Right lobe of liver (tissue), 6 donors: ENCODE measurements around the gene GIMD1. TPM values are rescaled to one million over a fixed set of nuclear protein-coding genes. Genes with fewer than 3 reads are reported as not detected.
"Not testable (repeated sequence)": the region's sequence is repeated elsewhere in the genome, so short reads cannot be mapped to it uniquely, and the experiment has no call there.

Experiments used
- ATAC-seq, 4 donors: fragments of 200-7000 bp; cut with Tn5 transposase; one replicate each; pipeline ENCODE4 v1.9.1; 2020; ENCODE audit warnings: mild to moderate bottlenecking in 4 of 4, moderate library complexity in 4 of 4
- DNase-seq, 3 donors: peaks; one replicate each; pipeline ENCODE4 v3.0.0-alpha.2; 2020
- H3K27ac ChIP-seq, 3 donors: fragments of 200-600 bp; one replicate each; pipeline ENCODE4 v1.8.0; 2022
- H3K27me3 ChIP-seq, 2 donors: fragments of 200-600 bp; one replicate each; pipeline ENCODE4 v1.8.0; 2022
- H3K36me3 ChIP-seq, 4 donors: fragments of 200-600 bp; sonication (generic) in 1 of 4; one replicate each; pipeline versions ENCODE4 v1.5.1 to v1.8.0; 2017 to 2022; ENCODE audit warnings: control low read depth in 1 of 4
- H3K4me1 ChIP-seq, 4 donors: fragments of 200-600 bp; sonication (generic) in 1 of 4; one replicate each; pipeline versions ENCODE4 v1.5.1 to v1.8.0; 2017 to 2022; ENCODE audit warnings: control low read depth in 1 of 4
- H3K4me3 ChIP-seq, 3 donors: fragments of 200-600 bp; one replicate each; pipeline ENCODE4 v1.8.0; 2022
- H3K9me3 ChIP-seq, 4 donors: fragments of 200-600 bp; sonication (generic) in 1 of 4; one replicate each; pipeline versions ENCODE4 v1.5.1 to v1.8.0; 2017 to 2022; ENCODE audit warnings: control low read depth in 1 of 4
- CTCF ChIP-seq, 4 donors: fragments of 200-600 bp in 3 of 4; fragments of 450-650 bp in 1 of 4; IDR thresholded peaks; one replicate each; pipeline versions ENCODE4 v1.5.1 to v1.8.0; 2016 to 2022; ENCODE audit warnings: antibody characterized with exemption in 4 of 4, mild to moderate bottlenecking in 2 of 4
- POLR2A ChIP-seq: fragments of 450-650 bp; IDR thresholded peaks from one replicate; pipeline ENCODE4 v1.6.1; 2017; ENCODE audit warnings: antibody characterized with exemption, mild to moderate bottlenecking
- WGBS: methylation state at CpG from one replicate; pipeline ENCODE4 v1.1.6; 2018; ENCODE audit warnings: low coverage, low lambda C conversion rate; ENCODE audit not compliant: insufficient coverage; ENCODE audit errors: missing lambda C conversion rate; 5-methylcytosine and 5-hydroxymethylcytosine counted together
- intact Hi-C, 2 donors: fragments of 100-400 bp; cut with DNase I; formaldehyde crosslinking; loops; one replicate each; pipeline versions ENCODE4 v1.11.2 to v1.14.1; 2022
- long read RNA-seq: library from polyadenylated mRNA; unstranded; transcript quantifications from one replicate; pipeline ENCODE4 v2.0.0, GENCODE V29; 2019
- total RNA-seq, 6 experiments: library from RNA; depleted of rRNA in 2 of 6; stranded (reverse); fragments of >200 nt in 2 of 6; fragmentation: NEBNext Ultra II Directional in 3 of 6; extraction: Animal tissue kit (Norgen Biotek cat#: 25700) in 3 of 6; gene quantifications; one replicate each; pipeline versions ENCODE4 v1.1.0 to v1.2.4, GENCODE V29; 2016 to 2023
- donor health status: DM: no; HTN: yes; CAD: no.
- donor health status: DM: no; HTN: no; CAD: no.
- donor health status: DM: no; HTN: no; CAD: no.
- donor health status: DM: no; HTN: yes; CAD: no.
- donor health status: DM: no; HTN: yes; CAD: no.

The GIMD1 gene
- total RNA-seq: not detected
- long read RNA-seq: 0 reads

GRCh38 chr4:106368678-106369077 lies at the start of gene GIMD1:
TSS of gene GIMD1 (minus strand) at chr4:106368778. CDS start at chr4:106367435, 1,343 bp downstream.
- WGBS: 62% methylated on average over 5 of the region's 5 CpGs
- intact Hi-C loops: no loop called here
- Histone ChIP-seq H3K27me3 (peaks cover 0 to 2% of the 10 kb centered on the region in 2 donors), H3K4me1 (no peaks in the 10 kb centered on the region), H3K4me3 (no peak within 1 kb of the TSS), H3K36me3 (no peaks in the 10 kb centered on the region), H3K27ac (no peak within 1 kb of the TSS), H3K9me3 (no peaks in the 10 kb centered on the region)
- TF ChIP-seq CTCF (IDR thresholded peaks at IDR 0.05) (no peak), POLR2A (no peak)
- ATAC-seq (no peak), DNase-seq (no peak)

- no peaks in the 10 kb centered on the region for H3K9me3 ChIP-seq
- no peak for TF ChIP-seq POLR2A
- no peak for TF ChIP-seq CTCF (IDR thresholded peaks at IDR 0.05)
- H3K27ac ChIP-seq: no peak overlapping the region
- no peak for ATAC-seq
- H3K36me3 ChIP-seq: no peaks in the 10 kb centered on the region
- intact Hi-C loops: no loop called here
- no peak for DNase-seq
- H3K4me1 ChIP-seq: no peaks in the 10 kb centered on the region
- no peak overlapping the region for H3K4me3 ChIP-seq
- H3K27me3 ChIP-seq: no peaks in the 10 kb centered on the region
Measured at GRCh38 chr4:106414366-106414765, 45.8 kb upstream of the GIMD1 start.

GRCh38 chr4:106409901-106410889 lies 41.6 kb upstream of the GIMD1 start:
- WGBS: 74% methylated on average over 13 of the region's 15 CpGs
- no peak overlapping the region for H3K27ac ChIP-seq
- ATAC-seq (no peak), DNase-seq (no peak)
- intact Hi-C loops: no loop called here
- H3K4me1 ChIP-seq: no peaks in the 10 kb centered on the region
- H3K4me3 ChIP-seq: no peak overlapping the region
- H3K27me3 ChIP-seq: no peaks in the 10 kb centered on the region
- TF ChIP-seq CTCF (IDR thresholded peaks at IDR 0.05) (no peak), POLR2A (no peak)
- H3K36me3 ChIP-seq: no peaks in the 10 kb centered on the region
- no peaks in the 10 kb centered on the region for H3K9me3 ChIP-seq

GRCh38 chr4:106408004-106408403 lies 39.4 kb upstream of the GIMD1 start:
- H3K4me1 ChIP-seq, H3K36me3 ChIP-seq, H3K27ac ChIP-seq, ATAC-seq, intact Hi-C loops, DNase-seq, H3K27me3 ChIP-seq, H3K9me3 ChIP-seq, H3K4me3 ChIP-seq: not testable (repeated sequence)
- WGBS: 20% methylated on average over 1 of the region's 3 CpGs

GRCh38 chr4:106401157-106401556 lies 32.6 kb upstream of the GIMD1 start:
- Histone ChIP-seq H3K4me3 (no peak overlapping the region), H3K27me3 (no peaks in the 10 kb centered on the region), H3K4me1 (no peaks in the 10 kb centered on the region), H3K9me3 (no peaks in the 10 kb centered on the region), H3K36me3 (no peaks in the 10 kb centered on the region), H3K27ac (no peak overlapping the region)
- intact Hi-C loops: no loop called here
- no peak for ATAC-seq
- 77% methylated on average over 3 of the region's 3 CpGs for WGBS
- TF ChIP-seq POLR2A: no peak
- TF ChIP-seq CTCF (IDR thresholded peaks at IDR 0.05): no peak
- no peak for DNase-seq

GRCh38 chr4:106398898-106399297 lies 30.3 kb upstream of the GIMD1 start:
- H3K36me3 ChIP-seq, ATAC-seq, DNase-seq: not testable (repeated sequence)

More at GRCh38 chr4:106398898-106399297, 30.3 kb upstream of the GIMD1 start:
- H3K4me3 ChIP-seq, intact Hi-C loops, H3K4me1 ChIP-seq, H3K27me3 ChIP-seq, H3K9me3 ChIP-seq, H3K27ac ChIP-seq: not testable (repeated sequence)
- 45% methylated on average over 2 of the region's 4 CpGs for WGBS
